ENCODE results near the gene EEF1G.

DNA sequence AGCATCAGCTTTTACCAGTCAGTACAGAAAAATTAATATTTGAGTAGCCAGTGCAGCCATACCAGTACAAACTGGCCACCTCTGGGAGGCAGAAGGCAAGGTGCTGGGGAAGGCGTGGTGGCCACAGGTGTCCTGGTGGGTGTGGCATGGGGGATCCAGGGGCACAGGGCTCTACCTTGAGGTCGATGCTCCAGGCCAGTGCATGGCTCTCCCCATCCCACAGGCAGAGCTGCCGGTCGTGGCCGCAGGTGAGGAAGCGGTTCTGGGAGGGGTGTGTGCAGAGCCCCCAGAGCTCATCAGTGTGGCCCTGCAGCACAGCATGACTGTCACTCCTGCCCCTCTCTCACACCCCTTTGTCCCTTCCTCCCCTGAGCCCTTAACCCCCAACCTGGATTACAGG, 31.8 kb upstream of the EEF1G start:
- TF ChIP-seq, protein P1, sequence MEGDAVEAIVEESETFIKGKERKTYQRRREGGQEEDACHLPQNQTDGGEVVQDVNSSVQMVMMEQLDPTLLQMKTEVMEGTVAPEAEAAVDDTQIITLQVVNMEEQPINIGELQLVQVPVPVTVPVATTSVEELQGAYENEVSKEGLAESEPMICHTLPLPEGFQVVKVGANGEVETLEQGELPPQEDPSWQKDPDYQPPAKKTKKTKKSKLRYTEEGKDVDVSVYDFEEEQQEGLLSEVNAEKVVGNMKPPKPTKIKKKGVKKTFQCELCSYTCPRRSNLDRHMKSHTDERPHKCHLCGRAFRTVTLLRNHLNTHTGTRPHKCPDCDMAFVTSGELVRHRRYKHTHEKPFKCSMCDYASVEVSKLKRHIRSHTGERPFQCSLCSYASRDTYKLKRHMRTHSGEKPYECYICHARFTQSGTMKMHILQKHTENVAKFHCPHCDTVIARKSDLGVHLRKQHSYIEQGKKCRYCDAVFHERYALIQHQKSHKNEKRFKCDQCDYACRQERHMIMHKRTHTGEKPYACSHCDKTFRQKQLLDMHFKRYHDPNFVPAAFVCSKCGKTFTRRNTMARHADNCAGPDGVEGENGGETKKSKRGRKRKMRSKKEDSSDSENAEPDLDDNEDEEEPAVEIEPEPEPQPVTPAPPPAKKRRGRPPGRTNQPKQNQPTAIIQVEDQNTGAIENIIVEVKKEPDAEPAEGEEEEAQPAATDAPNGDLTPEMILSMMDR (IDR thresholded peaks at IDR 0.05), result no peak
- no peak for TF ChIP-seq POLR2A (IDR thresholded peaks at IDR 0.05)
